ENCODE data around the gene KDSR. TPM values are rescaled to one million over a fixed set of nuclear protein-coding genes. Genes with fewer than 3 reads are reported as not detected.
"Not testable (repeated sequence)": the region's sequence is repeated elsewhere in the genome, so short reads cannot be mapped to it uniquely, and the experiment has no call there.

KDSR gene
- total RNA-seq, 1 donor from 2014 or later: 38.7 TPM

DNA sequence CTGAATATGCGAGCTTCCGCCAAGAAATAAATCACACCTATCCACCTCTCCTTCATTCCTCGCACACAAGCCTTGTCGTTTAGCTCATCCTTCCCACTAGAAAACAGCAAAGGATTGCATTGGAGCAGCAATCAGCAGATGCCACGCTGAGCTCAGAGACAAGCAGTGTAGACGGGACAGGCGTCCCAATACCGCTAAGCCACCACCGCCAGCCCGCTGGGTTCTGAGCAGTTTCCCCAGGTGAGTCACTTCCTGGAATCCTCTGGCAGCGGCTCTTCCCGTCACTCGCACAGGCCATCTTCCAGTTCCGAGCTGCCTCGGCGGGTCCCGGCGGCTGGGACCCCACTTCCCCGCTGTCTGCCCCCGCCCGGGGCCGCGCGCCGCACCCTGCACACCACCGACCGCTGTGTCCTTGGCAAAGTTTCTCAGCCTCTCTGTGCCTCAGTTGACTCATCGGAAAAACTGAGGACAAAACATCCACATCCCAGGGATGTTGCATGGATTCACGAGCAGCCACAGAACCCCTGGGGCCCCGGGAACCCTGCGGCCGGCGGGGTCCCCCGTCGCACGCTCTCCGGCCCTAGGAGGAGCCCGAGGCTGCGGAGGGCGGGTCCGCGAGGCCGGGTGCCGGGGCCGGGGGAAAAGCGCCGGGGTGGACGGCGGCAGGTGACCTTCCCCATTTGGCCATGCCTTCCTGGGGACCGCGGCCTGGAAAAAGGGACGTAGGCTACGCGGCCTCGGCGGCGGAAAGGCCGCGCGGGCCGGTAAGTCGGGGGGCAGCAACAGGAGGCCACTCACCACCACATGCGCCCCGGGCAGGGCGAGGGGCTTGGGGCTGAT lies 573 bp downstream of the KDSR start:
- Mint-ChIP-seq H3K9me3 (ENCODE audit: low read depth) (peaks cover 15% of the 10 kb centered on the region), H3K36me3 (ENCODE audit: insufficient read depth) (peaks cover 15% of the 10 kb centered on the region), H3K4me1 (ENCODE audit: low read depth) (peaks cover 7% of the 10 kb centered on the region), H3K4me3 (ENCODE audit: low read depth) (peak overlapping the region; percentile 94), H3K27me3 (no peaks in the 10 kb centered on the region), H3K27ac (peak overlapping the region; percentile 89)
- peak; percentile 20 for DNase-seq (ENCODE audit: low spot score, unreplicated experiment)
- TF ChIP-seq, protein P1, sequence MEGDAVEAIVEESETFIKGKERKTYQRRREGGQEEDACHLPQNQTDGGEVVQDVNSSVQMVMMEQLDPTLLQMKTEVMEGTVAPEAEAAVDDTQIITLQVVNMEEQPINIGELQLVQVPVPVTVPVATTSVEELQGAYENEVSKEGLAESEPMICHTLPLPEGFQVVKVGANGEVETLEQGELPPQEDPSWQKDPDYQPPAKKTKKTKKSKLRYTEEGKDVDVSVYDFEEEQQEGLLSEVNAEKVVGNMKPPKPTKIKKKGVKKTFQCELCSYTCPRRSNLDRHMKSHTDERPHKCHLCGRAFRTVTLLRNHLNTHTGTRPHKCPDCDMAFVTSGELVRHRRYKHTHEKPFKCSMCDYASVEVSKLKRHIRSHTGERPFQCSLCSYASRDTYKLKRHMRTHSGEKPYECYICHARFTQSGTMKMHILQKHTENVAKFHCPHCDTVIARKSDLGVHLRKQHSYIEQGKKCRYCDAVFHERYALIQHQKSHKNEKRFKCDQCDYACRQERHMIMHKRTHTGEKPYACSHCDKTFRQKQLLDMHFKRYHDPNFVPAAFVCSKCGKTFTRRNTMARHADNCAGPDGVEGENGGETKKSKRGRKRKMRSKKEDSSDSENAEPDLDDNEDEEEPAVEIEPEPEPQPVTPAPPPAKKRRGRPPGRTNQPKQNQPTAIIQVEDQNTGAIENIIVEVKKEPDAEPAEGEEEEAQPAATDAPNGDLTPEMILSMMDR (IDR thresholded peaks at IDR 0.05; ENCODE audit: unreplicated experiment): no peak

DNA sequence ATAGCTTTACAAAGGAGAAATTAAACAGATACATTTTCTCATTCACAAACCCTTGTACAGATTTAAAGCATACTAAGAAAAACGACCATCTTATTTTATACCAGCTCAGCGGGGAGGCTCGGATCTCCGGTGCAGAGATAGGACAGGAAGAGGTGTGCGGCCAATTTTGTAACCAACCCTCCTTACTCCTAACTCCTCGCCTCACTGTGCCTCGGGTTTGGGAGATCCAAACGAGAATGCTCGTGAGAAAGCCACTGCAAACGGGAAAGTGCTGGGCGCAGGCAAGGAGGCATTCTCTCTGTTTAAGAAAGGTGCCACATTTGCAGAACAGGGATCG lies 1.2 kb downstream of the KDSR start:
- peaks cover 15% of the 10 kb centered on the region for H3K9me3 Mint-ChIP-seq (ENCODE audit: low read depth)
- H3K27me3 Mint-ChIP-seq: no peaks in the 10 kb centered on the region
- TF ChIP-seq, protein P1 (IDR thresholded peaks at IDR 0.05; ENCODE audit: unreplicated experiment): no peak
- H3K4me3 Mint-ChIP-seq (ENCODE audit: low read depth): peak overlapping the region; percentile 94
- peaks cover 15% of the 10 kb centered on the region for H3K36me3 Mint-ChIP-seq (ENCODE audit: insufficient read depth)
- peak overlapping the region; percentile 89 for H3K27ac Mint-ChIP-seq
- DNase-seq (ENCODE audit: low spot score, unreplicated experiment): no peak
- peaks cover 7% of the 10 kb centered on the region for H3K4me1 Mint-ChIP-seq (ENCODE audit: low read depth)

DNA sequence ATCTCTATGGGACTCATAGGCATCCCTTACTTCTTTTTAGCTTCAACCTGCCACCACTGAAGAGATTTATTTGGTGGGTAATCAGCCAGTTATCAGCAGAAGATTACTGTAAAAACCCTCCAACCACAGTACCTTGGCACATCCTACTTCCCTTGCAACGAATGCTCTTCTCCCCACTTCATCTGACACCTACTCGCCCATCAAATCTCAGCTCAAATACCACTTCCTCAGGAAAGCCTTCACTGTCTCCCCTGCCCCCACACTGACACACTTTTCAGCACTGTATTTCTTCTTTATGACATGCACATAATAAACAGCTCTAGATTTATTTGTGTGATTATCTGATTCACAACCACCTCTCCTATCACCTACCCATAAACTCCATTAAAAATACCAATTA lies 3.1 kb downstream of the KDSR start:
- no peak overlapping the region for H3K27ac Mint-ChIP-seq
- peaks cover 18% of the 10 kb centered on the region for H3K36me3 Mint-ChIP-seq (ENCODE audit: insufficient read depth)
- TF ChIP-seq, protein P1 (IDR thresholded peaks at IDR 0.05; ENCODE audit: unreplicated experiment): no peak
- no peaks in the 10 kb centered on the region for H3K27me3 Mint-ChIP-seq
- peaks cover 7% of the 10 kb centered on the region for H3K4me1 Mint-ChIP-seq (ENCODE audit: low read depth)
- peaks cover 13% of the 10 kb centered on the region for H3K9me3 Mint-ChIP-seq (ENCODE audit: low read depth)
- H3K4me3 Mint-ChIP-seq (ENCODE audit: low read depth): no peak overlapping the region
- no peak for DNase-seq (ENCODE audit: low spot score, unreplicated experiment)

DNA sequence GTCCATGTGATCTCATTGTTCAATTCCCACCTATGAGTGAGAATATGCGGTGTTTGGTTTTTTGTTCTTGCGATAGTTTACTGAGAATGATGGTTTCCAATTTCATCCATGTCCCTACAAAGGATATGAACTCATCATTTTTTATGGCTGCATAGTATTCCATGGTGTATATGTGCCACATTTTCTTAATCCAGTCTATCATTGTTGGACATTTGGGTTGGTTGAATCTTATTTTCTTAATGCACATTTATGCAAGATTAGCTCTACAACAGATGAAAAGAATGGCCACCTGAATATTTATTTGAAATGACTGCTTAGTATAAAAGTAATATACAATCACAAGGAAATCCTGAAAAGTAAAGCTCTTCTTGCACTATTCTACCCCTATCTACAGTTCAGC lies 3.6 kb downstream of the KDSR start:
- DNase-seq (ENCODE audit: low spot score, unreplicated experiment); H3K4me3 Mint-ChIP-seq (ENCODE audit: low read depth); H3K9me3 Mint-ChIP-seq (ENCODE audit: low read depth); H3K4me1 Mint-ChIP-seq (ENCODE audit: low read depth); H3K27ac Mint-ChIP-seq; H3K27me3 Mint-ChIP-seq: not testable (repeated sequence)
- H3K36me3 Mint-ChIP-seq (ENCODE audit: insufficient read depth): peaks cover 18% of the 10 kb centered on the region

DNA sequence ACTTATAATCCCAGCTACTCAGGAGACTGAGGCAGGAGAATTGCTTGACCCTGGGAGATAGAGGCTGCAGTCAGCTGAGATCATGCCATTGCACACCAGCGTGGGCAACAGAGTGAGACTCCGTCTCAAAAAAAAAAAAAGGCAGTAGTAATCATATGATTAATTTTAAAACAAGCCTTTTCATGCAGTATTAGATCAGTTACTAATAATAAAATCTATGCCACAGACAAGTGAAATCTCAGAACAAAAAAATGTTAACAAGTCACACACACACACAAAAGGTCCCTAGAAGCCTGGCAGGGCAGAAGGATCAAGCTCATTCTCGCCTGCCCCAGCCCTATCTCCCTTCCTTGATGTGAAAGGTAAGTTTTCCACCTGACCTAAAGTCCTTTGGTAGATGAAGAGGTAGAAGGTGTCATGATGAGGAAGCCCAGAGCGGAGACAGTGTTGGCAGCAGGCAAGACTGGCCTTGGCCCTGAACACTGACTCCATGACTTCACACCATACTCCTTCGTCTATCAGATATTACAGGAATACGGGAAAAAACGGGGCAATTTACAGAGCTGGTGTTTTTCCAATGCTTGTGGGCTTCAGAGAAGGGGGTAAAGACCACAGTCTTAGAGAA lies 10.6 kb downstream of the KDSR start:
- Mint-ChIP-seq H3K27ac (no peak overlapping the region), H3K4me3 (ENCODE audit: low read depth) (no peak overlapping the region), H3K4me1 (ENCODE audit: low read depth) (no peaks in the 10 kb centered on the region), H3K36me3 (ENCODE audit: insufficient read depth) (peaks cover 14% of the 10 kb centered on the region), H3K27me3 (no peaks in the 10 kb centered on the region), H3K9me3 (ENCODE audit: low read depth) (no peaks in the 10 kb centered on the region)
- no peak for DNase-seq (ENCODE audit: low spot score, unreplicated experiment)
- TF ChIP-seq, protein P1 (IDR thresholded peaks at IDR 0.05; ENCODE audit: unreplicated experiment): no peak
